Adipocyte (in vitro differentiated cells): Measurements from ENCODE around the gene PHLDB2.
A peak's percentile ranks its signal among the peaks of the same experiment; 100 is the strongest.

ENCODE experiments used
- DNase-seq: peaks from one replicate; pipeline ENCODE4 v3.0.0-alpha.2; 2015; ENCODE audit warnings: low read depth
- H3K27me3 ChIP-seq: replicated peaks from 2 replicates; pipeline ENCODE4 v1.7.0; 2013; ENCODE audit warnings: mild to moderate bottlenecking, low read length, moderate library complexity; ENCODE audit not compliant: control insufficient read depth, insufficient read depth
- H3K36me3 ChIP-seq: 2 replicates; pipeline ENCODE4 v1.7.0; 2013; ENCODE audit warnings: low read length, mild to moderate bottlenecking, moderate library complexity; ENCODE audit not compliant: control insufficient read depth, insufficient read depth, severe bottlenecking
- H3K4me1 ChIP-seq: 2 replicates; pipeline ENCODE4 v1.7.0; 2013; ENCODE audit warnings: mild to moderate bottlenecking, low read length, moderate library complexity; ENCODE audit not compliant: control insufficient read depth, insufficient read depth
- H3K4me3 ChIP-seq: 2 replicates; pipeline ENCODE4 v1.7.0; 2013; ENCODE audit warnings: mild to moderate bottlenecking, low read length, moderate library complexity
- H3K9ac ChIP-seq: 2 replicates; pipeline ENCODE4 v1.7.0; 2013; ENCODE audit warnings: mild to moderate bottlenecking, low read length, moderate library complexity
- H3K9me3 ChIP-seq: 2 replicates; pipeline ENCODE4 v1.7.0; 2013; ENCODE audit warnings: mild to moderate bottlenecking, low read length, moderate library complexity; ENCODE audit not compliant: control insufficient read depth

Gene PHLDB2

GRCh38 chr3:111979434-111980038 is 120.5 kb downstream of the PHLDB2 start:
- Histone ChIP-seq H3K4me3 (peak overlapping the region; percentile 90), H3K9me3 (no peaks in the 10 kb centered on the region), H3K36me3 (peaks cover 14% of the 10 kb centered on the region), H3K27me3 (no peaks in the 10 kb centered on the region), H3K4me1 (peaks cover 23% of the 10 kb centered on the region), H3K9ac (peak overlapping the region; percentile 92)
- DNase-seq = no peak

GRCh38 chr3:111980716-111981456 is 121.8 kb downstream of the PHLDB2 start:
- Histone ChIP-seq H3K4me1 (peaks cover 23% of the 10 kb centered on the region), H3K27me3 (no peaks in the 10 kb centered on the region), H3K9ac (no peak overlapping the region), H3K4me3 (peak overlapping the region; percentile 90), H3K9me3 (no peaks in the 10 kb centered on the region), H3K36me3 (peaks cover 5% of the 10 kb centered on the region)
- no peak for DNase-seq

GRCh38 chr3:111981457-111981763 is 122.3 kb downstream of the PHLDB2 start:
- no peak overlapping the region for H3K4me3 ChIP-seq
- no peaks in the 10 kb centered on the region for H3K27me3 ChIP-seq
- peaks cover 23% of the 10 kb centered on the region for H3K4me1 ChIP-seq
- peaks cover 3% of the 10 kb centered on the region for H3K36me3 ChIP-seq
- H3K9me3 ChIP-seq = no peaks in the 10 kb centered on the region
- no peak for DNase-seq
- no peak overlapping the region for H3K9ac ChIP-seq

GRCh38 chr3:111984636-111985298 is 125.7 kb downstream of the PHLDB2 start:
- Histone ChIP-seq H3K27me3 (no peaks in the 10 kb centered on the region), H3K4me1 (peaks cover 18% of the 10 kb centered on the region), H3K4me3 (no peak overlapping the region), H3K36me3 (peaks cover 26% of the 10 kb centered on the region), H3K9me3 (no peaks in the 10 kb centered on the region), H3K9ac (no peak overlapping the region)
- DNase-seq = no peak

- DNase-seq = no peak
- H3K9me3 ChIP-seq = no peaks in the 10 kb centered on the region
- H3K36me3 ChIP-seq = peaks cover 35% of the 10 kb centered on the region
- no peak overlapping the region for H3K4me3 ChIP-seq
- peaks cover 2% of the 10 kb centered on the region for H3K4me1 ChIP-seq
- H3K9ac ChIP-seq = no peak overlapping the region
- no peaks in the 10 kb centered on the region for H3K27me3 ChIP-seq
Measured at GRCh38 chr3:111986800-111987199, 127.7 kb downstream of the PHLDB2 start.

- Histone ChIP-seq H3K9me3 (no peaks in the 10 kb centered on the region), H3K36me3 (peaks cover 47% of the 10 kb centered on the region), H3K4me3 (no peak overlapping the region), H3K4me1 (no peaks in the 10 kb centered on the region), H3K27me3 (no peaks in the 10 kb centered on the region), H3K9ac (no peak overlapping the region)
- DNase-seq = peak; percentile 84
Measured at GRCh38 chr3:111989061-111989678, 130.1 kb downstream of the PHLDB2 start.

GRCh38 chr3:111993038-111993437 is 134.0 kb downstream of the PHLDB2 start:
- DNase-seq = no peak
- Histone ChIP-seq H3K9ac (no peak overlapping the region), H3K4me1 (no peaks in the 10 kb centered on the region), H3K4me3 (no peak overlapping the region), H3K36me3 (peaks cover 31% of the 10 kb centered on the region), H3K9me3 (no peaks in the 10 kb centered on the region), H3K27me3 (no peaks in the 10 kb centered on the region)

- Histone ChIP-seq H3K9me3 (no peaks in the 10 kb centered on the region), H3K36me3 (no peaks in the 10 kb centered on the region), H3K4me1 (peaks cover 9% of the 10 kb centered on the region), H3K9ac (no peak within 1 kb of the TSS), H3K27me3 (peaks cover 15% of the 10 kb centered on the region), H3K4me3 (peak within 1 kb of the TSS; percentile 72)
- DNase-seq = peak; percentile 39
Measured at GRCh38 chr3:111998636-111999483, 139.8 kb downstream of the PHLDB2 start, which contains the start of gene TAGLN3. TAGLN3 (plus strand) TSS chr3:111998922; CDS start chr3:111999423, 501 bp downstream.

GRCh38 chr3:111999484-112000324 is 140.6 kb downstream of the PHLDB2 start:
- Histone ChIP-seq H3K9me3 (no peaks in the 10 kb centered on the region), H3K9ac (no peak overlapping the region), H3K36me3 (no peaks in the 10 kb centered on the region), H3K4me3 (peak overlapping the region; percentile 72), H3K27me3 (peaks cover 15% of the 10 kb centered on the region), H3K4me1 (peaks cover 9% of the 10 kb centered on the region)
- no peak for DNase-seq

- Histone ChIP-seq H3K4me1 (peaks cover 9% of the 10 kb centered on the region), H3K9me3 (no peaks in the 10 kb centered on the region), H3K9ac (no peak overlapping the region), H3K36me3 (no peaks in the 10 kb centered on the region), H3K27me3 (peaks cover 15% of the 10 kb centered on the region), H3K4me3 (no peak overlapping the region)
- DNase-seq = no peak
Measured at GRCh38 chr3:112000367-112000771, 141.3 kb downstream of the PHLDB2 start.
